GM19035 (cell line): ENCODE data around the gene IL4R.
"Not testable (repeated sequence)": the region's sequence is repeated elsewhere in the genome, so short reads cannot be mapped to it uniquely, and the experiment has no call there.

Experiments
- ATAC-seq: cut with Tn5 transposase; IDR thresholded peaks from one replicate; pipeline ENCODE4 v1.9.1; 2021; ENCODE audit not compliant: unreplicated experiment

IL4R gene

GRCh38 chr16:27287887-27288286 lies 25.9 kb upstream of the IL4R start:
- ATAC-seq, result no peak

GRCh38 chr16:27288313-27288712 lies 25.5 kb upstream of the IL4R start:
- ATAC-seq, result not testable (repeated sequence)

GRCh38 chr16:27289669-27290068 lies 24.1 kb upstream of the IL4R start:
- no peak for ATAC-seq

- no peak for ATAC-seq
Observed at GRCh38 chr16:27290562-27290961, 23.2 kb upstream of the IL4R start.

GRCh38 chr16:27291106-27291505 lies 22.7 kb upstream of the IL4R start:
- no peak for ATAC-seq

- no peak for ATAC-seq
Observed at GRCh38 chr16:27291722-27292240, 22.0 kb upstream of the IL4R start.

GRCh38 chr16:27293343-27293742 lies 20.4 kb upstream of the IL4R start:
- no peak for ATAC-seq

- no peak for ATAC-seq
Observed at GRCh38 chr16:27298132-27298531, 15.6 kb upstream of the IL4R start.

GRCh38 chr16:27301236-27301861 lies 12.4 kb upstream of the IL4R start:
- no peak for ATAC-seq

- ATAC-seq, result no peak
Observed at GRCh38 chr16:27302126-27302525, 11.6 kb upstream of the IL4R start.

GRCh38 chr16:27303256-27304100 lies 10.3 kb upstream of the IL4R start:
- ATAC-seq, result no peak

GRCh38 chr16:27304102-27304501 lies 9.7 kb upstream of the IL4R start:
- no peak for ATAC-seq

- ATAC-seq, result no peak
Observed at GRCh38 chr16:27304881-27305745, 8.7 kb upstream of the IL4R start.

- no peak for ATAC-seq
Observed at GRCh38 chr16:27305839-27306442, 7.8 kb upstream of the IL4R start.

- ATAC-seq, result no peak
Observed at GRCh38 chr16:27308792-27309191, 5.0 kb upstream of the IL4R start.

GRCh38 chr16:27310576-27311447 lies 3.0 kb upstream of the IL4R start:
- ATAC-seq, result no peak

- no peak for ATAC-seq
Observed at GRCh38 chr16:27311448-27311830, 2.3 kb upstream of the IL4R start.

GRCh38 chr16:27311897-27312303 lies 1.9 kb upstream of the IL4R start:
- no peak for ATAC-seq

- no peak for ATAC-seq
Observed at GRCh38 chr16:27312580-27313421, 973 bp upstream of the IL4R start.
